Mesenchymal stem cell (in vitro differentiated cells and primary cell): Measurements from ENCODE around the gene WDFY3.

Source experiments
- DNase-seq: peaks from one replicate; pipeline ENCODE4 v3.0.0-alpha.2; 2013
- H2AFZ ChIP-seq: one replicate; pipeline ENCODE4 v1.6.1; 2013; ENCODE audit warnings: low read depth, mild to moderate bottlenecking, control low read depth, inconsistent platforms, low read length, moderate library complexity
- H2AK5ac ChIP-seq: 2 replicates; pipeline ENCODE4 v1.6.1; 2013; ENCODE audit warnings: low read length, moderate library complexity, mild to moderate bottlenecking, inconsistent platforms; ENCODE audit not compliant: severe bottlenecking
- H2BK120ac ChIP-seq: one replicate; pipeline ENCODE4 v1.6.1; 2013; ENCODE audit warnings: low read depth, mild to moderate bottlenecking, inconsistent platforms, low read length, moderate library complexity
- H2BK12ac ChIP-seq, 2 experiments: one replicate each; pipeline ENCODE4 v1.6.1; 2013; ENCODE audit warnings: inconsistent platforms in 2 of 2, low read length in 2 of 2, mild to moderate bottlenecking in 2 of 2, moderate library complexity in 2 of 2, control low read depth in 1 of 2
- H2BK15ac ChIP-seq: one replicate; pipeline ENCODE4 v1.6.1; 2013; ENCODE audit warnings: mild to moderate bottlenecking, low read depth, inconsistent platforms; ENCODE audit not compliant: poor library complexity, severe bottlenecking
- H2BK5ac ChIP-seq: 2 replicates; pipeline ENCODE4 v1.6.1; 2013; ENCODE audit warnings: low read depth, mild to moderate bottlenecking, low read length, control low read depth, inconsistent platforms; ENCODE audit not compliant: poor library complexity, severe bottlenecking
- H3K14ac ChIP-seq, 2 experiments: one replicate each; pipeline ENCODE4 v1.6.1; 2013; ENCODE audit warnings: inconsistent platforms in 2 of 2, low read length in 2 of 2, control low read depth in 1 of 2, mild to moderate bottlenecking in 1 of 2, moderate library complexity in 1 of 2
- H3K18ac ChIP-seq, 2 experiments: one replicate each; pipeline ENCODE4 v1.6.1; 2013; ENCODE audit warnings: inconsistent platforms in 2 of 2, low read length in 2 of 2, control low read depth in 1 of 2, low read depth in 1 of 2, mild to moderate bottlenecking in 1 of 2
- H3K23ac ChIP-seq, 2 experiments: one replicate each; pipeline ENCODE4 v1.6.1; 2013; ENCODE audit warnings: inconsistent platforms in 2 of 2, low read length in 2 of 2, mild to moderate bottlenecking in 2 of 2, moderate library complexity in 2 of 2, control low read depth in 1 of 2
- H3K27ac ChIP-seq: 2 replicates; pipeline ENCODE4 v1.5.1; 2013; ENCODE audit warnings: mild to moderate bottlenecking, moderate library complexity, low read length, control low read depth, inconsistent platforms; ENCODE audit not compliant: poor library complexity, severe bottlenecking
- H3K27me3 ChIP-seq, 2 experiments: 2 replicates each; pipeline versions ENCODE4 v1.6.1 to v1.7.0; 2013; ENCODE audit warnings: low read length in 2 of 2, mild to moderate bottlenecking in 2 of 2, moderate library complexity in 2 of 2, control low read depth in 1 of 2, inconsistent platforms in 1 of 2; ENCODE audit not compliant: control insufficient read depth in 1 of 2, insufficient read depth in 1 of 2
- H3K36me3 ChIP-seq, 2 experiments: 2 replicates each; pipeline versions ENCODE4 v1.6.1 to v1.7.0; 2013; ENCODE audit warnings: low read length in 2 of 2, control low read depth in 1 of 2, inconsistent platforms in 1 of 2, low read depth in 1 of 2, mild to moderate bottlenecking in 1 of 2; ENCODE audit not compliant: insufficient read depth in 2 of 2, control insufficient read depth in 1 of 2
- H3K4ac ChIP-seq, 2 experiments: one replicate each; pipeline ENCODE4 v1.6.1; 2013; ENCODE audit warnings: inconsistent platforms in 2 of 2, low read length in 2 of 2, mild to moderate bottlenecking in 2 of 2, moderate library complexity in 2 of 2, control low read depth in 1 of 2, low read depth in 1 of 2
- H3K4me1 ChIP-seq: 2 replicates; pipeline ENCODE4 v1.6.1; 2013; ENCODE audit warnings: low read depth, low read length, control low read depth; ENCODE audit not compliant: control insufficient read depth, insufficient read depth
- H3K4me2 ChIP-seq: 2 replicates; pipeline ENCODE4 v1.6.1; 2013; ENCODE audit warnings: low read length, mild to moderate bottlenecking, inconsistent platforms; ENCODE audit not compliant: poor library complexity, severe bottlenecking
- H3K4me3 ChIP-seq, 2 experiments: 2 replicates each; pipeline versions ENCODE4 v1.5.1 to v1.7.0; 2013; ENCODE audit warnings: low read length in 2 of 2, mild to moderate bottlenecking in 2 of 2, control low read depth in 1 of 2, low read depth in 1 of 2; ENCODE audit not compliant: insufficient read depth in 1 of 2
- H3K79me1 ChIP-seq: replicated peaks from 2 replicates; pipeline ENCODE4 v1.6.1; 2013; ENCODE audit warnings: mild to moderate bottlenecking, control low read depth, low read length, inconsistent platforms; ENCODE audit not compliant: poor library complexity, severe bottlenecking
- H3K9ac ChIP-seq: 2 replicates; pipeline ENCODE4 v1.7.0; 2013; ENCODE audit warnings: mild to moderate bottlenecking, low read length, moderate library complexity
- H3K9me3 ChIP-seq: 2 replicates; pipeline ENCODE4 v1.7.0; 2013; ENCODE audit warnings: mild to moderate bottlenecking, low read length; ENCODE audit not compliant: control insufficient read depth
- H4K8ac ChIP-seq: one replicate; pipeline ENCODE4 v1.6.1; 2013; ENCODE audit warnings: inconsistent platforms, mild to moderate bottlenecking, low read length, moderate library complexity
- H4K91ac ChIP-seq: one replicate; pipeline ENCODE4 v1.6.1; 2013; ENCODE audit warnings: mild to moderate bottlenecking, low read length, inconsistent platforms
- WGBS: methylation state at CpG from one replicate; pipeline ENCODE4 v1.1.7; 2013; ENCODE audit warnings: mixed read lengths; 5-methylcytosine and 5-hydroxymethylcytosine counted together

Gene WDFY3

DNA sequence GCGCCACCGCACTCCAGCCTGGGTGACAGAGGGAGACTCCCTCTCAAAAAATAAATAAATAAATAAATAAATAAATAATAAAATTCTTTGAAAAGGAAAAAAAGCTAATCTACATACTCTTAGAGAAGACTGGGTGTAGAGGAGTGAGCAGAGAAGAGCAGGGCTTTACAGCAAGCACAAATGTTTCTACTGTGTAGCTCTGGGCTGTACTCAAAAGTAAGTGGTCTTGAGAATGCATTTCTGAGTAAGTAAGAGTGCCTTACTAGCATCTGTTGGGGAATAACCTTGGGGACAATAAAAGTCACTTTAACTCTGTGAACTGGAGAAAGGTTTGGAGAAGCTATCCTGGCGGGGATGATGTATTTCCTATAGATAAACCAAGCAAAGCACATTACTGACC is 185.8 kb downstream of the WDFY3 start:
- H2BK12ac ChIP-seq, result no peak overlapping the region
- H3K4me3 ChIP-seq, result no peak overlapping the region
- 100% methylated on average over 2 of the region's 3 CpGs for WGBS
- H3K4ac ChIP-seq, result no peak overlapping the region
- no peaks in the 10 kb centered on the region for H3K27me3 ChIP-seq
- no peak overlapping the region for H3K4me2 ChIP-seq
- H2BK5ac ChIP-seq, result no peak overlapping the region
- no peak overlapping the region for H3K23ac ChIP-seq
- no peak overlapping the region for H3K14ac ChIP-seq
- H2AK5ac ChIP-seq, result no peak overlapping the region
- no peak overlapping the region for H3K27ac ChIP-seq
- no peaks in the 10 kb centered on the region for H3K4me1 ChIP-seq
- no peak overlapping the region for H2AFZ ChIP-seq
- DNase-seq, result no peak
- H2BK120ac ChIP-seq, result no peak overlapping the region
- peaks cover 12% of the 10 kb centered on the region for H3K79me1 ChIP-seq
- no peaks in the 10 kb centered on the region for H3K9me3 ChIP-seq
- no peak overlapping the region for H2BK15ac ChIP-seq
- no peak overlapping the region for H4K91ac ChIP-seq
- no peak overlapping the region for H3K18ac ChIP-seq
- peaks cover 24 to 83% of the 10 kb centered on the region in 2 experiments for H3K36me3 ChIP-seq
- H4K8ac ChIP-seq, result no peak overlapping the region
- no peak overlapping the region for H3K9ac ChIP-seq

DNA sequence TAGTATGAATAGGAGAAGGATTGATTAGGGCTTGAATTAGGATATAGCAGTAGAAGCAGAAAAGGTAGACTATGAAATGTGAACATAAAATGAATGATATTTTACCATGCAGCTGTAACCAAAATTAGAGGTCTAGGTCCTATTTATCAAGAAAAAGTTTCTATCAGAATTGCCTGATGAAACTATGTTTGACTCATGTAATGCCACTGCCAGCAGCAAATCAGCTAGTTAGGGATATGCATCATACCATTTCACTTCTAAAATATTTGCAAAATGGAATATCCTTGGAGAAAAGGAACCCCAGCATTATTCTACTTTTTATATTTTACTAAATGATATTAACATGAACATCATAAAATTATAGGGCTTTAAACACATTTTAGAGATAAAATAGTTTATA is 188.4 kb downstream of the WDFY3 start:
- Histone ChIP-seq H4K8ac (no peak overlapping the region), H2AFZ (no peak overlapping the region)

DNA sequence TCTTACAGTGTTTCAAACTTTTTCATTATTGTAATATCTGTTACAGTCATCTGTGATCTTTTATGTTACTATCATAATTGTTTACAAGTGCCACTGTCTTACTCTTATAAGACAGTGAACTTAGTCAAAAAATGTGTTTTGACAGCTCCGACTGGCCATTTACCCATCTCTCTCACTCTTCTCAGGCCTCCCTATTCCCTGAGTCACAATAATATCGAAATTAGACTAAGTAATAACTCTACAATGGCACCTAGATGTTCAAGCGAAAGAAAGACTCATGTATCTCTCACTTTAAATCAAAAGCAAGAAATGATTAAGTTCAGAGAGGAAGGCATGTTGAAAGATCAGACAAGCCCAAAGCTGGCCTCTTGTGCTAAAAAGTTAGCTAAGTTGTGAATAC is 199.3 kb downstream of the WDFY3 start:
- no peak overlapping the region for H3K14ac ChIP-seq
- no peaks in the 10 kb centered on the region for H3K9me3 ChIP-seq
- no peak overlapping the region for H2AFZ ChIP-seq
- no peak overlapping the region for H2BK120ac ChIP-seq
- no peak overlapping the region for H2BK12ac ChIP-seq
- no peak overlapping the region for H3K23ac ChIP-seq
- H3K4me1 ChIP-seq, result no peaks in the 10 kb centered on the region
- H2BK15ac ChIP-seq, result no peak overlapping the region
- no peak overlapping the region for H4K8ac ChIP-seq
- no peak for DNase-seq
- H3K36me3 ChIP-seq, result peaks cover 4 to 57% of the 10 kb centered on the region in 2 experiments
- no peak overlapping the region for H3K18ac ChIP-seq
- H2AK5ac ChIP-seq, result no peak overlapping the region
- no peak overlapping the region for H3K4me2 ChIP-seq
- 98% methylated on average over 3 of the region's 3 CpGs for WGBS
- no peak overlapping the region for H3K9ac ChIP-seq
- no peak overlapping the region for H2BK5ac ChIP-seq
- H3K27me3 ChIP-seq, result no peaks in the 10 kb centered on the region
- H4K91ac ChIP-seq, result no peak overlapping the region
- peaks cover 6% of the 10 kb centered on the region for H3K79me1 ChIP-seq
- H3K27ac ChIP-seq, result no peak overlapping the region
- H3K4me3 ChIP-seq, result no peak overlapping the region
- no peak overlapping the region for H3K4ac ChIP-seq

More for the DNA sequence above, 188.4 kb downstream of the WDFY3 start:
- Histone ChIP-seq H4K91ac (no peak overlapping the region), H3K9me3 (no peaks in the 10 kb centered on the region), H3K36me3 (peaks cover 18 to 81% of the 10 kb centered on the region in 2 experiments), H3K14ac (no peak overlapping the region), H2BK12ac (no peak overlapping the region), H3K4me2 (no peak overlapping the region), H2AK5ac (no peak overlapping the region), H3K27me3 (no peaks in the 10 kb centered on the region), H3K4ac (no peak overlapping the region), H3K4me1 (no peaks in the 10 kb centered on the region), H3K23ac (no peak overlapping the region), H2BK5ac (no peak overlapping the region), H3K27ac (no peak overlapping the region), H3K4me3 (no peak overlapping the region), H3K18ac (no peak overlapping the region), H2BK120ac (no peak overlapping the region), H2BK15ac (no peak overlapping the region), H3K79me1 (peaks cover 8% of the 10 kb centered on the region), H3K9ac (peak overlapping the region; percentile 56)
- DNase-seq, result no peak

DNA sequence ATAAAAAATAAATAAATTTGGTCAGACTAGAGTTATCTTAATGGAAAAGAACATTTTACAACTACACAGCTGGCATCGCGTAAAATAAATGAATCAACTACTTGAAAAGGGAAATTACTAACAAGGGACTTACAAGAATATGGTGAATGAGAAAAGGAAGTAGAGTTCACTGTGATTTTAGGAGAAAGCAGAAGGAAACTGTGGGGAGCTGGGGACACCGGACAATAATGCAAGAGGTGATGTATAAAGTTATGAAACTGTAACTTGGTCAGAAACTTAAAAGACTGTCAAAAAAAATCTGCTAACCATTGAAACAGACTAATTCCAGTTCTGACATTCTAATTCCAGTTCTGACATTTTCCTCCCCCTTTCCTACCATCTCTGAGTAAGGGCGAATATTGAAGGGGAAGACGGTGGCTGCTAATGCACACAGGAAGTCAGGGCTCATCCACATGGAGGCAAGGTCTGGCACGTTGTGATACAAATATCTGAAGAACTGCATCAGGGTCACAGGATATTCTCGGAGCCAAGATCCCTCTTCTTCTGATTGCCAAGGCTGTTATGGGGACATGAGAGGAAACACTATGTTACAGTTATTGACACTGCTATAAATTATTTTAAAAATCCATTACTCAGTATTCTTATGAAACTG is 213.0 kb downstream of the WDFY3 start:
- Histone ChIP-seq H4K91ac (no peak overlapping the region), H2BK12ac (no peak overlapping the region), H3K9me3 (no peaks in the 10 kb centered on the region), H3K79me1 (peaks cover 14% of the 10 kb centered on the region), H3K4me1 (no peaks in the 10 kb centered on the region), H2BK15ac (no peak overlapping the region), H3K18ac (no peak overlapping the region), H3K4me3 (no peak overlapping the region), H4K8ac (no peak overlapping the region), H3K27me3 (no peaks in the 10 kb centered on the region), H3K36me3 (peaks cover 20 to 82% of the 10 kb centered on the region in 2 experiments), H3K14ac (no peak overlapping the region), H2AK5ac (no peak overlapping the region), H3K9ac (no peak overlapping the region), H3K4me2 (no peak overlapping the region), H3K27ac (no peak overlapping the region), H3K4ac (no peak overlapping the region), H3K23ac (no peak overlapping the region), H2BK120ac (no peak overlapping the region), H2BK5ac (no peak overlapping the region), H2AFZ (no peak overlapping the region)
- 93% methylated on average over 5 of the region's 7 CpGs for WGBS
- DNase-seq, result no peak
